Fibroblast of skin of left biceps (primary cell): ENCODE measurements around the gene INHA.

ENCODE experiments used
- DNase-seq, 2 experiments: peaks; one replicate each; pipeline ENCODE4 v3.0.0-alpha.2; 2013; ENCODE audit warnings: low read depth in 2 of 2

INHA gene, protein sequence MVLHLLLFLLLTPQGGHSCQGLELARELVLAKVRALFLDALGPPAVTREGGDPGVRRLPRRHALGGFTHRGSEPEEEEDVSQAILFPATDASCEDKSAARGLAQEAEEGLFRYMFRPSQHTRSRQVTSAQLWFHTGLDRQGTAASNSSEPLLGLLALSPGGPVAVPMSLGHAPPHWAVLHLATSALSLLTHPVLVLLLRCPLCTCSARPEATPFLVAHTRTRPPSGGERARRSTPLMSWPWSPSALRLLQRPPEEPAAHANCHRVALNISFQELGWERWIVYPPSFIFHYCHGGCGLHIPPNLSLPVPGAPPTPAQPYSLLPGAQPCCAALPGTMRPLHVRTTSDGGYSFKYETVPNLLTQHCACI

DNA sequence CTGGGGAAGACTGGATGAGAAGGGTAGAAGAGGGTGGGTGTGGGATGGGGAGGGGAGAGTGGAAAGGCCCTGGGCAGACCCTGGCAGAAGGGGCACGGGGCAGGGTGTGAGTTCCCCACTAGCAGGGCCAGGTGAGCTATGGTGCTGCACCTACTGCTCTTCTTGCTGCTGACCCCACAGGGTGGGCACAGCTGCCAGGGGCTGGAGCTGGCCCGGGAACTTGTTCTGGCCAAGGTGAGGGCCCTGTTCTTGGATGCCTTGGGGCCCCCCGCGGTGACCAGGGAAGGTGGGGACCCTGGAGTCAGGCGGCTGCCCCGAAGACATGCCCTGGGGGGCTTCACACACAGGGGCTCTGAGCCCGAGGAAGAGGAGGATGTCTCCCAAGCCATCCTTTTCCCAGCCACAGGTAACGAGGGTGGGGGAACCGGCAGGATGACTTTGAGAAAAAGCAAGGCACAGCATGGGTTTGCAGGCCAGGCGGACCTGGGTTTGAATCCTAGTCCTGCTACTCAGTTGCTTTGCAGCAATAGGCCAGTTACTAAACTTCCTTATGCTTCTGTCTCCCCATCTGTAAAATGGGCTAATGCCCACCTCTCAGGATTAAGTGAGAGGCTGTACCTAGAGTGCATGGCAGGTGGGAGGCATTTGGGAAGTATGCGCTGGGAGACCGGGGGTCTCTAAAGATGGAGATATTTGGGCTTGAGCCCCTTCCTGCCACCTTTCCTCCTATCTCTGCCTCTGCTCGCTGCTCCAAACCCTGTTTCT lies at the start of gene INHA:
TSS of gene INHA (plus strand) at position 74 of the 765 bp plus-strand sequence. CDS start at position 139, 65 bp downstream.
- no peak for DNase-seq

DNA sequence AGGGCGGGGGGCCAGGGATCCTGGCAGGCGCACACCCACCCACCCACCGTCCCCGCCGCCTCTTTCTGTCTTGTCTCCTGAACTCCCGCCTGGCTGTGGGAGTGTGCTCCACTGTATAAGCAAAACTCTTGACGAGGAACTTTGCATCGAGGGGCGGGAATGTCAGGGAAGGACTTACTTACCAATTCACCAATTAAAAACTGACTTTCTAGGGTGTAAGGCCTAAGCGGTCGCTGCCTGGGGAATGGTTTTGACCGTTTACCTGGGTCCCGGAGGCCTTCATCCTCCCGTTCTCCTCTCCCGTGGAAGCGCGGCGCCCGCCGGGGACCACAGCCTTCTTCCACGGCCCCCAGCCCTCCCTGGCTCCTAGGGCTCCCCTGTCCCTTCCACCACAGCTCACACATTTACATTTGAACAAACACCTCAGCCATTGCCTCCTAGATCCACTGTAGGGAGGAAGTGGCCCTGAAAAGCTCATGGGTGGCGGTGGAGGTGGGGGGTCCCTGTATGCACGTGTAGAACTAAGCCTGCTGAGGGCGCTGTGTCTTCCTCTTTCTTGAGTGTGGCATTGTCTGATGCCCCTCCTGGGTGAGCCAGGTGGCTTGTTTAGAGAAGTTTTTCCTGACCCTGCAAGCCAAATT lies 49.0 kb upstream of the INHA start:
- no peak for DNase-seq

DNA sequence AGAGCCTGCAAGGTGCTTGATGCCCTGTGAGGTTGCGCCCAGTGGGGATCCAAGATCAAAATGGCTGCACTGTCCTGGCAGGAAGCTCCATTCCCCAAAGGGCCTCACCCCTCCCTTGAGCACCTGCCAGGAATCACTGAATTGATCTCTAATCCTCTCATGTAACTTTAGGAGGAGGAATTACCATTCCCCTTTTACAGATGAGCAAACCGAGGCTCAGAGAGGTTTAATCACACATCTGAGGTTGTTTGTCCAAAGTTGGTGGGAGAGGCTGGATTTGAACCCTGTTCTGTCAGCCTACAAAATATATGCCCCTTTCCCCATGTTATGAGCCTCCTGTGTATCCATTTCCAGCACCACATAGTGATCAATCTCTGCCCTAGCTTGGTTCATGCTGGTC lies 47.3 kb upstream of the INHA start:
- DNase-seq: no peak

DNA sequence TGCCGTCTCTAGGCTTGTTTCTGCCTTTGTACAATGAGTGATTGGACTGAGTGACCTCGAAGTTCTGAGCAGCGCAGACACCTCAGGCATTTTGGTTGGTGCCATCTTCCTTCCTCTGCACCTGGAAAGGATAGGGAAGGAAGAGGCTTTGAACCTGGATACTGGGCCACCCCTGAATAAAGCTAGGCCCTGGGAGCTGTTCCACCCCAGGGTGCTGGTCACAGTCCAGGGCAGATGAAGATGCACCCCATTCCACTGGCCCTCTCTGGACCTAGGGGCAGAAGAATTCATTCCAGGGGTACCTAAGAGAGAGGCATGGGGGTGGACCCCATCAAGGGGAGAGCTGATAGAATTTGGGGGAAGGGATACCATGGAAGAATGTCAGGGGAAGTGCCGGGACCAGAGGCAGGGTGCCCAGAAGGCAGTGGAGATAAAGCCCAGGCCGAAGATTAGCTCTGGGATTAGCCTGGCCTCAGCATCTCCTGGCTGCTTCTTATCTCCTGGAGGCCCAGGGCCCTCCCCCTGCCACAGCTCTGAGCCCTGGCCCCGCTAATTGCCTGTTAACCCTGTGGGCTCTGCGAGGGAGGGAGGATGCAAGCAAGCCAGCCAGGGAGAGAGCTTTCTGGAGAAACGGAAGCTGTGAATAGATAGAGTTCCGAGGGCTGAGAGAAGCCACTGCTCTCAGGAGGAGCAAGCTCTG lies 46.4 kb upstream of the INHA start:
- no peak for DNase-seq

DNA sequence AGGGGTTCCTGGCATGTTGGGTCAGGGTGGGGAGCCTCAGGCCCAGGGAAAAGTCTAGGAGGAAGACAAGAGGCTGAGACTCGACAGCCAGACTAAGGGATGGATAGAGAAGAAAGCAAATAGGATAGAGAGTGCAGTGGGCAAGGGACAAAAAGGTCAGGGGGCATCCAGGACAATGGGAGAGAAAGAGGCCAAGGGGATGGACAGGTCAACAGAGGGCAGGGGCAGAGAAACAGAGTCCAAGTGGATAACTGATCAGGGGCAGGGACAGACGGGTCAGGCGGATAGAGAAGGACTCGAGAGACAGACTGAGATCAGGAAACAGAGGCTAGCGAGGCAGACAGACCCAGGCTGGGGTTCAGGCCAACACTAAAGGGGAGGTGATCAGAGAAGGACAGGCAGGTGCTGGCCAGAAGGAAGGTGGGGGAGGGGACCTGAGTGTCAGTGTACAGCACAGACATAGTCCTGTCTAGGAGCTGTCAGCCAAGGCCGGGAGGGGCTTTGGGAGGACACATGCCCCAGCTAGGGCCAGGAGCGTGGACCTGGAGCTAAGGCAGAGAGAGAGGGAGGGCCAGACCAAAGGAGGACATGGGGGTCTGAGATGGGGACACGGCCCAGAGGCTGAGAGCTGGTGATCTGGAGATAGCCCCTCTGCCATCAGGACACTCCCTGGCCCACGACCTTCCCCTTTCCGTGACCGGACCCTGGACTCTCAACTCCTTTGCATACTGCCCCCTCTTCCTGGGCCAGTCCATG lies 45.6 kb upstream of the INHA start:
- DNase-seq: no peak

DNA sequence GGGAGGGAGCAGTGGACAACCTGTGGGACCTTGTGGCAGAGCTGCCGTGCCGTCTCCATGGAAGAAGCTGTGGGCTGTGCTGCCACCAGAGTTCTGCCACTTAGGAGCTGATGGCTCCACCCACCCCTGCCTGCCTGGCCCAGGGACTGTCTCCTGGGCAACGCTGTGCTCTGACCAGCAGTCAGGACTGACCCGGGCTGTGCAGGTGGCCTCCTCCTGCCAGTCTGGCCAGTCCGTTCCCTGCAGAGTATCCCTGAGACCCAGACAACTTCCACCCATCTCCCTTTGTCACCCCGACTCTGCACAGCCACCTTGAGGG lies 45.1 kb upstream of the INHA start:
- no peak for DNase-seq

DNA sequence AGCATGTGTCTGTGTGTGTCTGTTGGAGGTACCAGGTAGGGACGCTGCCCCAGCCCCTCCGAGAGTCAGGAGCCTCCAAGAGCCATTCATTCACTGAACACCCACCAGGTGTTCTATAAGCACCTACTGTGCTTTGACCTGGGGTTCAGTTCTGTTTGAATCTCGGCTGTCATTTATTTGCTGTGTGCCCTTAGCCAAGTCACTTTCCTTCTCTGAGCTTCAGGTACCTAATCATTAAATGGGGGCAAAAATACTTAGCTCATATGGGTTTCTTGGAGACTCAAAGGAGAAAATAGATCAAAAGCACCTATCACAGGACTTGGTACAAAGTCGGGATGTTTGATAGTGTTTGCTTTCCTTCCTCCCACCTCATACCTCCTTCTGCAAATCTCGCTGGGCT lies 44.6 kb upstream of the INHA start:
- DNase-seq: no peak

DNA sequence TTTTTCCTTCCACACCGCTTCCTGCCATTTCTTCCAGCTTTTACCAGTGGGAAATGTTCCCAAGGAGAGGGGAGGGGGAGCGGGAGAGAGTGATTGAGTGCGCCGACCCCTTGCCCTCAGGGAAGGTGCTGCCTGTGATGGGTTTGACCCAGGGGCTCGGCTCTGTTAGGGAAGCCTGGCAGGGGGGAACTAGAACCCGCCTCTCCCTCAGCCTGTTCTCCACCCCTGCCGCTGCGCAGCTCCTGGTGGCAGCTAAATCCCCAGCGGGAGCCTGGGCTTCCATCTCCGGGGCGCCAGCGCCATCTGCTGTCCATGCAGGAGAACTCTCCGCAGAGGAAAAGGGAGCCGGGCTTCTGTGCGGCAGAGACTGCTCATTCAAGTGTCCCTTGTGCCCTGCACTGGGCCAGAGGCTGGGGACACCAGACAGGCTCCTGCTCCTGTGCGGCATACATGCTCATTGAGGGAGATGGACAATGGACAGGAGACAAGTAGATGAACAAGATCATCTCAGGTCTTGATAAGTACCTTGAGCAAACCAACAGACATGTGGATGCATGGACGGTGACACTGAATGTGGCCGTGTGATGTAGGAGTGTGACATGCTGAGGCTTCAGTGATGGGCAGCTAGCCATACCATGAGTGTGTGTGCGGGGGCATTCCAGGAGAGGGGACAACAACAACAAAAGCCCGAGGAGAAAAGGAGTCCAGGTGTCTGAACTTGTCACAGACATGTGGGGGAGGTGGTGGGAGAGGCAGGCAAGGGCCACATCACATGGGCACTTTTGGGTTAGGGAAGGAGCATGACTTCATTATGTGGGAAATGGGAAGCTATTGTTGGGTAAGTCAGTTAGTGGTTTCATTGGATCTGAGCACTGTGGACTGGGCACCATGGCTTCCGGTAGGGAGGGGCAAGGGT lies 41.8 kb upstream of the INHA start:
- DNase-seq: peak; percentile 42 to 44

DNA sequence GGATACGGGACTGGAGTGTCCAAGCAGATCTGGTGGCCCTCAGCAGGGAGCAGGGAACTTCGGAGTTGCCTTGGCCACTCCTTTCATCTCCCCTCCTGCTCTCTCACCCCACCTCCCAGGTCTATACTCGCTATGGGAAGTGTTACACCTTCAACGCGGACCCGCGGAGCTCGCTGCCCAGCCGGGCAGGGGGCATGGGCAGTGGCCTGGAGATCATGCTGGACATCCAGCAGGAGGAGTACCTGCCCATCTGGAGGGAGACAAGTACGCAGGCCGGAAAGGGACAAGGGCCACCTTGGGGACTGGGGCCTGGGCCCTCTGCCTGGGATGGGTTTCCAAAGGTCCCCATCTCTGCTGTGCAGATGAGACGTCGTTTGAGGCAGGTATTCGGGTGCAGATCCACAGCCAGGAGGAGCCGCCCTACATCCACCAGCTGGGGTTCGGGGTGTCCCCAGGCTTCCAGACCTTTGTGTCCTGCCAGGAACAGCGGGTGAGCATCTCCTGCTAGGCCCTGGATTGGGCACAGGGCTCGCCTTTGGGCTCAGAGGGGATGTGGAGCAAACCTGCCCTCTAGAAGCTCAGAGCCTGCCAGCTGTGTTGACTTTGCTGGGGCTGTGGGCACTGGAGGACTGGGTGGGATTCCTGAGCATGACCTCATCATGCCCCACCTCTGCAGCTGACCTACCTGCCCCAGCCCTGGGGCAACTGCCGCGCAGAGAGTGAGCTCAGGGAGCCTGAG lies 40.3 kb upstream of the INHA start:
- DNase-seq: no peak

DNA sequence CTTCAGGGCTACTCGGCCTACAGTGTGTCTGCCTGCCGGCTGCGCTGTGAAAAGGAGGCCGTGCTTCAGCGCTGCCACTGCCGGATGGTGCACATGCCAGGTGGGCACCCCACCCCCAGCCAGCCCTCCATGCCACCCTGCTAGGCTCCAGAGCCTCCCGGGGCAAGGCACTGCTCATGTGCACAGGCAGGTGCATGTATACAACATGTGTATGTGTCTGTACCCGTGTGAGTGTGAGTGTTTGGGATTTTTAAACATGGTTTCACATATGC lies 39.8 kb upstream of the INHA start:
- no peak for DNase-seq

DNA sequence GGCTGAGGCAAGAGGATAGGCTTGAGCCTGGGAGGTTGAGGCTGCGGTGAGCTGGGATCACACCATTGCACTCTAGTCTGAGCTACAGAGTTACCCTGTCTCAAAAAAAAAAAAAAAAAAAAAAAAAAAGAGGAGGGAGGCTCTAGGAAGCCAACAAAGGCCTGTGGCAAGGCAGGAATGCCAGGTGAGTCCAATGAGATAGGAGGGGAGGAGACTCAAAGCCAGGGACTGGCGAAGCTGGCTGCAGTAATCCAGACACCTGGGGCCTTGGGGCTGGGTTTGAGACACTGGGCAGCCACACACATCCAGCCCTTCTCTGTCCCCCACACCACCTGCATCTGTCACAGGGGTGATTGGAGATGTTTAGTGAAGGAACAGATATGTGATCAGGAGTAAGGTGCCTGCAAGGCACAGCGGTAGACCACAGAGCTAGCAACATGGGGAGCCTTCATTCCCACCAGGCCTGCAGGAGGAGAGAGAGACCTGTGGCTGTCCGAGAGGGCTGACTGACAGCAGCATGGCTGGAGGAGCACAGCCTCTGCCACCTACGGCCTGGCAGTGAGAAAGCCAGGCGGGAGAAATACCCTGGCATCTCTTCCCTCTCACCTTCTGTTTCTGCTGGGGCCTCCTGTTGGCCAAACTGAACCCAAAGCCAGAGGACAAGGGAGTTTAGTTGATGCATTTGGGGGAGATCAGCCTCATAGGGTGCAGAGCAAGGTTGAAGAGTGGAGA lies 38.0 kb upstream of the INHA start:
- DNase-seq: no peak

DNA sequence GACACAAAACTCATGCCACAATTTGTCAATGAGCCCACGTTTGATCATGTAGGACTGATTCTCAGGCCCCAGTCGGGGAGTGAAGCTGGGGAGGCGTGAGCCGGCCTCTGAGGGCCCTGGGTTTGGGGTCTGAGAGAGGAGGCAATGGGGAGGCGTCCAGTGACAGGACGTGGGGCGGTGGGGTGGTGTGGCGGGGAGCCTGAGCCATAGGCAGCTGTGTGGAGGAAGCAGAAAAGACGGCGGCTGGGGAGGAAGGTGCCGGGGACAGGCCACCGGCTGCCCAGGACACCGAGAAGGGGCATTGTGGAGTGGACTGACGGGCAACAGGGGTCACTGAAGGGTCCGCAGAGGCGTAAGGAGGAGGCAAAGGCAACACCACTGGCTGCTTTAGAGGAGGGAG lies 35.7 kb upstream of the INHA start:
- no peak for DNase-seq

DNA sequence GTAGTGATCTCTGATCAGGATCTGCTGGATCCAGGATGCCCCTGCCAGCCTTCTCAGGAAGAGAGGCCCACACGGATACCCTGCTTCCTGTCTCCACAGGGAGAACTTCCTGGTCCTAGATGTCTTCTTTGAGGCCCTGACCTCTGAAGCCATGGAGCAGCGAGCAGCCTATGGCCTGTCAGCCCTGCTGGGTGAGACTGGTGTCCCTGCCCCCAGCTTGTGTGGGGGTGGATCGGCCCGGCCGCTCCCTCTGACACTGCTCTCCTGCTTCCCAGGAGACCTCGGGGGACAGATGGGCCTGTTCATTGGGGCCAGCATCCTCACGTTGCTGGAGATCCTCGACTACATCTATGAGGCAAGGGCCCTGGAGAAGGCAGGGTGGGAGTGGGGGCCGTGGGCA lies 35.1 kb upstream of the INHA start:
- no peak for DNase-seq

DNA sequence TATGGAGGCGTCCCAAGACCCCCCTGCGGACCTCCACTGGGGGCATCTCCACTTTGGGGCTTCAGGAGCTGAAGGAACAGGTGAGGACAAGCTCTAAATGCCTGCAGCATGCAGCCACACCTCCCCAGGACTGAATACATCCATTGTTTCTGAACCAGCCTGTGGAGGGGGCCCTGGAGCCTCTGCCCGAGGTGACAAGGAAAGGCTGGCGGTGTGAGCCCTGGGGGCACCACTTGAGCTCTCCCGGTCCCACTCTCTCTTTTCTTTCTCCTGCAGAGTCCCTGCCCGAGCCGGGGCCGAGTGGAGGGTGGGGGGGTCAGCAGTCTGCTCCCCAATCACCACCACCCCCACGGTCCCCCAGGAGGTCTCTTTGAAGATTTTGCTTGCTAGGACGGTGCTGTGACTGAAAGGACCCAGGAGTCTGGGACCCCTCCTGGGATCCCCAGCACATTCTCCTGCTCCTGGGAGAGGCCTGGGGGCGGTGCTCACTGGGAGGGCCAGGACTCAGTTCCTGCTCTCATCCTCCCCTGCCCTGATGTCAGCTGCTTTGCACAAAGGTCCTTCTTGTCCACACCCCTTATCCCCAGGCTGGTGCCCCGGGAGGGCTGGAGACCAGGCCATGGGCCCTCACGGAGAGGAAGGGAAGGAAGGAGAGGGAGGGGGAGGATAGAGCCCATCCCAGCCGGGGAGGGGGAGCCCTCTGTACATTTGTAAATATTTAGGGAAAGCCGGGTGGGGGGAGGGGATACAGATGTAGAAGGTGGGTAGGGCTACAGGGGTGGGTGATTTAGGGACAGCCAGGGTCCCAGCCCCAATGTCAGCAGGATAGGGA lies 34.2 kb upstream of the INHA start:
- DNase-seq: no peak

DNA sequence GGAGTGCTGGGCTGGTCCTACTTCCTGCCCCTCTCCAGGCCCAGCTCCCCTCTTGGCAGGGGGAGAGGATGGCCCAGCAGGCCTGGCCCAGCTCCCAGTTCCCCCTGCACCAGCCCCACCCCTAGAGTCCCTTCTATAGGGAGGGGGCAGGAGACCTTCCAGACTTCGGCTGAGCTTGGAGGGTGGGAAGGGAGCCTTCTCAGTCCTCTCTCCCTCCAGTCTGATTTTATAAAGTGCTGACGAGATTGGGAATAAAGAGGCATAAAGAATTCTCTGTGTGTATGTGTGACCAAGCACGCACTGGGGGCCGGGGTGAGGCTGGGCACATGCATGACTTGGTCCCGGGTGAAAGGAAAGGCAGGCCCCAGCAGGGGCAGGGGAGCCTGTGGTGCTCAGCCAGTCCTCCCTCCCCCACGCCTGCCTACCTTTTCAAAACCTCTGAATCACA lies 33.6 kb upstream of the INHA start:
- DNase-seq: no peak

DNA sequence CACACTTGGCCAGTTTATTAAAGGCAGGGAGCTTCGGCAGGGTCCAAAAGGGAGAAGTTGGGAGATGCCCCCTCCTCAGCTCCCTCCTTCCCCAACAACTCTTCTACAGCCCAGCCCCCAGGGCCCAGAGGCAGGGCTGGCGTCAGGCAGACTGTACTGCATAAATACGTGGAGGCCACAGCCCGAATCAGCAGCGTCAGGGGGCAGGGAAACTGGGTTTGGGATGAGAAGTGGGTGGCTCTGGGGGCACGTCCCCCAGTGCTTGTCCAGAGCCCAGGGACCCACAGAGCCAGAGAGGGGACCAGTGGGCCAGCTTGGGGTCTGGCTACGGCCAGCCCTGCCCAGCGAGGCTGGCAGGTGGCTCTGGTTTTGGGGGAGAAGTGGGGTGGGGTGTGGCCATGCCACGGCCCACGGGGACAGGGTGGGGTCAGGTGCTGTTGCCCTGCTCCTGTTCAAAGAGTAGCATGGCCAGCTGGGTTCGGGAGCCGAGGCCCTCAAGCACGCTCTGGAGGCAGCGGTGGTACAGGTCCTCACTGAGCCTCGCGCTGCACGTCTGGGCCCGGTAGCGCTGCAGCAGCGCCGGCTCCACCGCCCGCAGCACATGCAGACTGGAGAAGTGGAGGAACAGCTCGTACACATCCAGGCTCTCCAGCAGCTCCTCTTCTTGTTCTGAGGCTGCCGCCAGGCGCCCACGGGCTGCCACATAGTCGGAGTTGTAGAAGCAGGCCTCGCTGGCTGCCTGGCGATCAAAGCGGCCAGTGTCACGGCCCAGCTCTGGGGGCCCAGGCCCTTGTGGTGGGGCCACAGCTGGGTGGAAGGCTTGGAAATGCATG lies 32.9 kb upstream of the INHA start:
- DNase-seq: no peak

DNA sequence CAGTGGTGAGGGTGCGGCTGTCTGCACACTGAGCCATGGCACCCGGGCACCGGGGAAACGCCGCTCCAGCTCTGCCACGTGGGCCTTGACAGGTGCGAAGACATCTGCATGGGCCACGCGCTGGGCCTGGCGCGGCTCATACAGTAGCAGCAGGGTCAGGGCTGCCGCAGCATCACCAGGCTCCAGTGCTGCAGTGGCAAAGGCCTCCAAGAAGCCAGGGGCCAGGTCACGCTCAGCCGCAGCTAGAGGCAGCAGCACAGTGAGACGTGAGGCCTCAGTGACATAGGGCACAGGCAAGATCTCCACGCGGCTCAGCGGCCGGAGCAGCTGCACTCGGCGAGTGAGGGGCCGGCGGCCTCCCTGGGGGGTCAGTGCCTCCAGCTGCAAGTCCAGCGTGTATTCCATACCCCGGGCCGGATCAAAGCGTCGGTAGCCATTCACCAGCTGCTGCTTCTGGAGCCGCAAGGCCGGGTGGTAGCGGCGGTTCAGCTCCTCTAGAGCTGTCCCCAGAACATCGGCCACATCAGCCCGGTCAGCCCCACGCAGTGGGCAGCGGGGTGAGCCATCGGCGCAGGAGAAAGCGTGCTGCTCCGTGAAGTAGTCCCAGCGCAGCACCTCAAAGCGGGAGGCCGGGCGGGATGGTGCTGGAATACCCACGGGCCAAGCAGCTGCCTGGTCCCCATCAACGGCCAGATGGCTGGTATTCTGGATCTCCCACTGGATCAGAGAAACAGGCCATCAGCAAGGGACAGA lies 32.0 kb upstream of the INHA start:
- DNase-seq: no peak
